K562 (cell line): ENCODE data around the gene DAB2IP. TPM values are rescaled to one million over a fixed set of nuclear protein-coding genes. Genes with fewer than 3 reads are reported as not detected.

ENCODE experiments used
- ATAC-seq: fragments of 200-7000 bp; cut with Tn5 transposase; 3 replicates; pipeline ENCODE4 v1.9.1; 2020; ENCODE audit warnings: moderate library complexity
- BruUV-seq: library from RNA; stranded (reverse); fragments of 400-500 nt; replicated peaks from 2 replicates; lab custom pipeline; 2021; lab: Mats Ljungman, UMichigan
- CTCF ChIA-PET: fragments of 300-600 bp; formaldehyde crosslinking; extraction: SDS; loops from one replicate; lab custom pipeline; 2021; ENCODE audit warnings: low intra/inter-chr PET ratio; lab: Yijun Ruan, JAX
- POLR2A ChIA-PET: fragments of 300-600, 350-650 bp; sonication (Branson Sonifier 250); formaldehyde crosslinking; extraction: SDS; loops from one replicate; lab custom pipeline; 2021; ENCODE audit warnings: antibody characterized with exemption, inconsistent platforms; lab: Yijun Ruan, JAX
- DNase-seq, 4 experiments: peaks; one replicate each; pipeline versions ENCODE4 v3.0.0 to v3.0.0-alpha.2; 2011 to 2018; ENCODE audit warnings: low spot score in 3 of 4, mixed read lengths in 3 of 4; ENCODE audit errors: extremely low read depth in 1 of 4
- FAIRE-seq: peaks from 2 replicates; lab custom pipeline; 2011; peaks lifted over from hg19 to GRCh38; lab: Jason Lieb, UNC
- H2AFZ ChIP-seq: 2 replicates; pipeline ENCODE4 v1.6.0; 2011; ENCODE audit warnings: low read depth, low read length, control low read depth, inconsistent platforms
- H3K27ac ChIP-seq: fragments of 200-600 bp; 3 replicates; pipeline ENCODE4 v1.8.0; 2011; ENCODE audit warnings: low read depth, mild to moderate bottlenecking, control low read depth, inconsistent platforms, low read length, moderate library complexity, mixed read lengths; ENCODE audit errors: extremely low read depth
- H3K27me3 ChIP-seq, 2 experiments: fragments of 300-600 bp in 1 of 2; 2 replicates in 1 of 2; 3 replicates in 1 of 2; pipeline versions ENCODE4 v1.6.0 to v1.8.0; 2011; ENCODE audit warnings: inconsistent platforms in 2 of 2, low read length in 2 of 2, mild to moderate bottlenecking in 1 of 2, mixed read lengths in 1 of 2, moderate library complexity in 1 of 2; ENCODE audit not compliant: control insufficient read depth in 2 of 2, insufficient read depth in 2 of 2
- H3K36me3 ChIP-seq: fragments of 300-600 bp; 3 replicates; pipeline ENCODE4 v1.8.0; 2011; ENCODE audit warnings: mild to moderate bottlenecking, low read length, inconsistent platforms; ENCODE audit not compliant: control insufficient read depth, insufficient read depth
- H3K4me1 ChIP-seq, 2 experiments: fragments of 200-600 bp in 1 of 2; replicated peaks in 1 of 2; 2 replicates in 1 of 2; 3 replicates in 1 of 2; pipeline versions ENCODE4 v1.5.1 to v1.8.0; 2011; ENCODE audit warnings: inconsistent platforms in 2 of 2, low read length in 2 of 2, mild to moderate bottlenecking in 1 of 2, mixed read lengths in 1 of 2, moderate library complexity in 1 of 2; ENCODE audit not compliant: control insufficient read depth in 2 of 2, insufficient read depth in 2 of 2
- H3K4me2 ChIP-seq: 2 replicates; pipeline ENCODE4 v1.6.1; 2011; ENCODE audit warnings: low read length, control low read depth, inconsistent platforms, mixed read lengths; ENCODE audit not compliant: insufficient read depth
- H3K4me3 ChIP-seq: fragments of 200-600 bp; sonication (generic), shearing (Covaris generic); 2 replicates; pipeline ENCODE4 v1.5.1; 2016; ENCODE audit warnings: control low read depth, inconsistent platforms
- H3K79me2 ChIP-seq: fragments of 200-600 bp; 3 replicates; pipeline ENCODE4 v1.8.0; 2011; ENCODE audit warnings: low read length, inconsistent platforms; ENCODE audit not compliant: control insufficient read depth, insufficient read depth
- H3K9ac ChIP-seq, 2 experiments: 2 replicates each; pipeline versions ENCODE4 v1.6.0 to v1.6.1; 2011; ENCODE audit warnings: low read depth in 2 of 2, low read length in 2 of 2, control low read depth in 1 of 2, inconsistent platforms in 1 of 2, mild to moderate bottlenecking in 1 of 2, mixed read lengths in 1 of 2; ENCODE audit not compliant: insufficient read depth in 1 of 2
- H3K9me1 ChIP-seq: one replicate; pipeline ENCODE4 v1.6.0; 2011; ENCODE audit warnings: inconsistent platforms, mild to moderate bottlenecking, low read length, moderate library complexity; ENCODE audit not compliant: control insufficient read depth, insufficient read depth
- H3K9me3 ChIP-seq: replicated peaks from 2 replicates; pipeline ENCODE4 v1.5.1; 2011; ENCODE audit warnings: low read depth, low read length, inconsistent platforms; ENCODE audit not compliant: control insufficient read depth, insufficient read depth
- H4K20me1 ChIP-seq: replicated peaks from 2 replicates; pipeline ENCODE4 v1.6.1; 2011; ENCODE audit warnings: low read length, inconsistent platforms, mixed read lengths; ENCODE audit not compliant: control insufficient read depth, insufficient read depth
- CBX1 ChIP-seq: sonication (generic); IDR thresholded peaks from 2 replicates; pipeline ENCODE4 v1.6.1; 2016; ENCODE audit warnings: antibody characterized with exemption, low read depth, mild to moderate bottlenecking
- ILF3 ChIP-seq: fragments of 450-650 bp; IDR thresholded peaks from 2 replicates; pipeline ENCODE4 v1.6.1; 2018; ENCODE audit warnings: antibody characterized with exemption, mild to moderate bottlenecking, moderate library complexity, borderline replicate concordance
- KAT2B ChIP-seq: IDR thresholded peaks from one replicate; pipeline ENCODE4 v1.6.1; 2012; ENCODE audit warnings: low read depth, mild to moderate bottlenecking, control low read depth, inconsistent platforms, low read length, moderate library complexity
- NFIC ChIP-seq: fragments of 450-650 bp; IDR thresholded peaks from 2 replicates; pipeline ENCODE4 v1.6.1; 2017; ENCODE audit warnings: mild to moderate bottlenecking, inconsistent platforms
- RBM14 ChIP-seq: fragments of 200-400 bp; formaldehyde crosslinking; IDR thresholded peaks from 2 replicates; pipeline ENCODE4 v1.6.1; 2018; ENCODE audit warnings: low read depth, mild to moderate bottlenecking, low read length, moderate library complexity, borderline replicate concordance; ENCODE audit not compliant: insufficient read depth
- RBM25 ChIP-seq: fragments of 200-400 bp; formaldehyde crosslinking; IDR thresholded peaks from 2 replicates; pipeline ENCODE4 v1.6.1; 2018; ENCODE audit warnings: low read length, low read depth, moderate library complexity; ENCODE audit not compliant: severe bottlenecking
- SP2 ChIP-seq: IDR thresholded peaks from 2 replicates; pipeline ENCODE4 v1.6.1; 2011; ENCODE audit warnings: mild to moderate bottlenecking, low read depth, low read length, moderate library complexity; ENCODE audit not compliant: poor library complexity, severe bottlenecking; ENCODE audit errors: extremely low read depth
- ZFP36 ChIP-seq: fragments of 150-350 bp; IDR thresholded peaks from 2 replicates; pipeline ENCODE4 v1.6.1; 2018; ENCODE audit warnings: low read length, low read depth; ENCODE audit not compliant: partially characterized antibody
- WGBS: fragments of 100-300 bp; shearing (Covaris generic); methylation state at CpG from one replicate; pipeline ENCODE4 v1.1.6; 2016; ENCODE audit warnings: low coverage, mixed read lengths; ENCODE audit not compliant: insufficient coverage; ENCODE audit errors: missing lambda C conversion rate; 5-methylcytosine and 5-hydroxymethylcytosine counted together
- in situ Hi-C: fragments of 300-500 bp; cut with MboI; formaldehyde crosslinking; loops from 4 replicates; pipeline ENCODE4 v1.15.0; 2018; ENCODE audit warnings: inconsistent platforms, mixed read lengths
- intact Hi-C: fragments of 100-400 bp; cut with micrococcal nuclease; formaldehyde crosslinking; loops from 2 replicates; pipeline ENCODE4 v1.14.2; 2022
- polyA plus RNA-seq, 8 experiments: library from polyadenylated mRNA; depleted of rRNA in 4 of 8; stranded (reverse) in 5 of 8; unstranded in 3 of 8; fragments of >200 nt; fragmentation: Nextera tagmentation in 2 of 8; fragmentation: Illumina TruSeq in 1 of 8; extraction: Ambion mirVana in 2 of 8; extraction: Trizol in 1 of 8; gene quantifications; 2 replicates each; pipeline versions ENCODE4 v1.2.1 to v1.2.3, GENCODE V29; 2011 to 2014; ENCODE audit warnings: inconsistent platforms in 1 of 8, missing spikeins in 1 of 8
- total RNA-seq, 7 experiments: library from RNA; depleted of rRNA in 6 of 7; stranded (reverse); fragments of >200 nt in 6 of 7; fragmentation: Illumina TruSeq in 2 of 7; extraction: Trizol in 2 of 7; gene quantifications; 2 replicates each; pipeline versions ENCODE4 v1.2.1 to v1.2.3, GENCODE V29; 2011 to 2021; ENCODE audit warnings: low replicate concordance in 1 of 7
- TF ChIP-seq, protein P1 (sequence below): IDR thresholded peaks from 3 replicates; pipeline ENCODE4 v1.6.1; 2011; ENCODE audit warnings: borderline replicate concordance, mild to moderate bottlenecking; ENCODE audit not compliant: insufficient read length, insufficient read depth
- TF ChIP-seq, protein P2 (sequence below): fragments of 200-800 bp; sonication (Bioruptor generic); IDR thresholded peaks from 2 replicates; pipeline ENCODE4 v1.6.1; 2016; ENCODE audit warnings: missing genetic modification characterization, missing compliant biosample characterization

Gene DAB2IP
- total and polyA plus RNA-seq, 9 of the 15 experiments (the other 6 are each of a cell fraction or from before 2014, with no cell fraction given) = 0.04 to 0.31 (median 0.08) TPM; not detected in 5

DNA sequence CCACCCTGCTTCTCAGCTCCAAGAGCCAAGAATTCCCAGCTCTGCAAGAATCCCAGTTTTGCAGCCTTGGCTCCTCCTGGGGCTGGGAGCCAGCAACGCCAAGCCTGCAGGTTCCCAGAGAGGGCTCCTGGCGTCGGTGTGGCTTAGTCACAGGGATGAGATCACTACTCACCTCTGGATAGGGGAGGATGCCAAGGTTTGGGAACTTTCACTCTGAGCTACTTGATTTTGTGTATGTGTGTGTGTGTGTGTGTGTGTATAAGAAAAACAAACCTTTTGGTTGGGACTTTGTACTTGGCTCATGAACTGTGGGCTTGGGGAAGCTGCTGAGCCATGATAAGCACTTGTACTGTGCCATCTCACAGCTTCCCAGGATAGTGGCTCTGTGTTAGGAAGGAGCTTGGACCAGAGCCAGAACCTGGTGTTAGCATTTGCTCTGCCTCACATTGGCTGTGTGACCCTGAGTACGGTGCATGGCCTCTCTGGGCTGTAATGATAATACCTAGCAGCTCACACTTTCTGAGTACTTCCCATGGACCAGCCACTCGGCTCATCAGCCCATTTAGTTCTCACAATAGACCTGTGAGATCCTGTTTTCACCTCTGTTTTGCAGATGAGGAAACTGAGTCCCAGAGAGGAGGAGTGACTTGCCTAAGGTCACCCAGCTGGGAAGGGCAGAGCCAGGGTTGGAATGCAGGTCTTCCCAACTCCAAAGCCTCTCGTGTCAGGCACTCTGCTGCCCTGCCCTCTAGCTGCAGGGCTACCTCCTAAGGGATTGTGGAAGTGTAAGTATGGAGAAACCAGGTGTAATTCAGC, 41.4 kb upstream of the DAB2IP start:
- POLR2A ChIA-PET = interaction anchor here (0.6 to 1.0 kb wide), 3 partner anchors 23 to 414 kb away, joined by 3 read pairs; no protein-coding TSS in a partner anchor
- in situ Hi-C loops (no loop called here), intact Hi-C loops (no loop called here)
- no peak for DNase-seq
- Histone ChIP-seq H3K9ac (no peak overlapping the region), H3K9me3 (no peaks in the 10 kb centered on the region), H4K20me1 (peaks cover 11% of the 10 kb centered on the region; the same call in 1 of the 2 replicates), H3K36me3 (no peaks in the 10 kb centered on the region), H3K4me3 (no peak overlapping the region), H3K27ac (no peak overlapping the region), H3K4me1 (no peaks in the 10 kb centered on the region), H3K9me1 (peaks cover 4% of the 10 kb centered on the region), H3K79me2 (no peaks in the 10 kb centered on the region), H3K27me3 (peaks cover 7 to 45% of the 10 kb centered on the region in 2 experiments; a peak in 3 of 5 replicates), H3K4me2 (no peak overlapping the region), H2AFZ (no peak overlapping the region)
- CTCF ChIA-PET = no interaction called here
- no peak for ATAC-seq
- no TSS peak for BruUV-seq
- TF ChIP-seq ILF3 (no peak), SP2 (no peak), KAT2B (no peak), NFIC (peak; percentile 33; the same call in 1 of the 2 replicates), RBM25 (peak; percentile 18), CBX1 (no peak), ZFP36 (peak; percentile 50), RBM14 (no peak)
- TF ChIP-seq, protein P1, sequence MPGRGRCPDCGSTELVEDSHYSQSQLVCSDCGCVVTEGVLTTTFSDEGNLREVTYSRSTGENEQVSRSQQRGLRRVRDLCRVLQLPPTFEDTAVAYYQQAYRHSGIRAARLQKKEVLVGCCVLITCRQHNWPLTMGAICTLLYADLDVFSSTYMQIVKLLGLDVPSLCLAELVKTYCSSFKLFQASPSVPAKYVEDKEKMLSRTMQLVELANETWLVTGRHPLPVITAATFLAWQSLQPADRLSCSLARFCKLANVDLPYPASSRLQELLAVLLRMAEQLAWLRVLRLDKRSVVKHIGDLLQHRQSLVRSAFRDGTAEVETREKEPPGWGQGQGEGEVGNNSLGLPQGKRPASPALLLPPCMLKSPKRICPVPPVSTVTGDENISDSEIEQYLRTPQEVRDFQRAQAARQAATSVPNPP = no peak
- TF ChIP-seq, protein P2, sequence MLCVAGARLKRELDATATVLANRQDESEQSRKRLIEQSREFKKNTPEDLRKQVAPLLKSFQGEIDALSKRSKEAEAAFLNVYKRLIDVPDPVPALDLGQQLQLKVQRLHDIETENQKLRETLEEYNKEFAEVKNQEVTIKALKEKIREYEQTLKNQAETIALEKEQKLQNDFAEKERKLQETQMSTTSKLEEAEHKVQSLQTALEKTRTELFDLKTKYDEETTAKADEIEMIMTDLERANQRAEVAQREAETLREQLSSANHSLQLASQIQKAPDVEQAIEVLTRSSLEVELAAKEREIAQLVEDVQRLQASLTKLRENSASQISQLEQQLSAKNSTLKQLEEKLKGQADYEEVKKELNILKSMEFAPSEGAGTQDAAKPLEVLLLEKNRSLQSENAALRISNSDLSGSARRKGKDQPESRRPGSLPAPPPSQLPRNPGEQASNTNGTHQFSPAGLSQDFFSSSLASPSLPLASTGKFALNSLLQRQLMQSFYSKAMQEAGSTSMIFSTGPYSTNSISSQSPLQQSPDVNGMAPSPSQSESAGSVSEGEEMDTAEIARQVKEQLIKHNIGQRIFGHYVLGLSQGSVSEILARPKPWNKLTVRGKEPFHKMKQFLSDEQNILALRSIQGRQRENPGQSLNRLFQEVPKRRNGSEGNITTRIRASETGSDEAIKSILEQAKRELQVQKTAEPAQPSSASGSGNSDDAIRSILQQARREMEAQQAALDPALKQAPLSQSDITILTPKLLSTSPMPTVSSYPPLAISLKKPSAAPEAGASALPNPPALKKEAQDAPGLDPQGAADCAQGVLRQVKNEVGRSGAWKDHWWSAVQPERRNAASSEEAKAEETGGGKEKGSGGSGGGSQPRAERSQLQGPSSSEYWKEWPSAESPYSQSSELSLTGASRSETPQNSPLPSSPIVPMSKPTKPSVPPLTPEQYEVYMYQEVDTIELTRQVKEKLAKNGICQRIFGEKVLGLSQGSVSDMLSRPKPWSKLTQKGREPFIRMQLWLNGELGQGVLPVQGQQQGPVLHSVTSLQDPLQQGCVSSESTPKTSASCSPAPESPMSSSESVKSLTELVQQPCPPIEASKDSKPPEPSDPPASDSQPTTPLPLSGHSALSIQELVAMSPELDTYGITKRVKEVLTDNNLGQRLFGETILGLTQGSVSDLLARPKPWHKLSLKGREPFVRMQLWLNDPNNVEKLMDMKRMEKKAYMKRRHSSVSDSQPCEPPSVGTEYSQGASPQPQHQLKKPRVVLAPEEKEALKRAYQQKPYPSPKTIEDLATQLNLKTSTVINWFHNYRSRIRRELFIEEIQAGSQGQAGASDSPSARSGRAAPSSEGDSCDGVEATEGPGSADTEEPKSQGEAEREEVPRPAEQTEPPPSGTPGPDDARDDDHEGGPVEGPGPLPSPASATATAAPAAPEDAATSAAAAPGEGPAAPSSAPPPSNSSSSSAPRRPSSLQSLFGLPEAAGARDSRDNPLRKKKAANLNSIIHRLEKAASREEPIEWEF (CRISPR knock-in tag) = no peak
- no peak for FAIRE-seq
- 0% methylated on average over 6 of the region's 6 CpGs for WGBS
